Stomach smooth muscle (tissue), 2 donors: ENCODE results near the gene ESYT3.

ENCODE experiments used
- H3K27ac ChIP-seq: one replicate; pipeline ENCODE4 v1.7.0; 2013; ENCODE audit warnings: mild to moderate bottlenecking, low read length, inconsistent platforms
- H3K27me3 ChIP-seq, 2 donors: one replicate each; pipeline ENCODE4 v1.7.0; 2013; ENCODE audit warnings: low read length in 2 of 2; ENCODE audit not compliant: insufficient read depth in 2 of 2, control insufficient read depth in 1 of 2
- H3K36me3 ChIP-seq, 2 donors: one replicate each; pipeline ENCODE4 v1.7.0; 2013; ENCODE audit warnings: low read length in 2 of 2; ENCODE audit not compliant: control insufficient read depth in 2 of 2, insufficient read depth in 2 of 2
- H3K4me1 ChIP-seq: one replicate; pipeline ENCODE4 v1.7.0; 2013; ENCODE audit warnings: low read length; ENCODE audit not compliant: control insufficient read depth, insufficient read depth
- H3K4me3 ChIP-seq, 2 donors: one replicate each; pipeline ENCODE4 v1.7.0; 2013; ENCODE audit warnings: low read length in 2 of 2
- H3K9ac ChIP-seq, 2 donors: one replicate each; pipeline ENCODE4 v1.7.0; 2013; ENCODE audit warnings: low read length in 2 of 2, mild to moderate bottlenecking in 1 of 2
- H3K9me3 ChIP-seq, 2 donors: one replicate each; pipeline ENCODE4 v1.7.0; 2013; ENCODE audit warnings: low read length in 2 of 2; ENCODE audit not compliant: control insufficient read depth in 2 of 2
- donor health status: healthy.
- donor health status: Pancreatic carcinoma.

The ESYT3 gene

DNA sequence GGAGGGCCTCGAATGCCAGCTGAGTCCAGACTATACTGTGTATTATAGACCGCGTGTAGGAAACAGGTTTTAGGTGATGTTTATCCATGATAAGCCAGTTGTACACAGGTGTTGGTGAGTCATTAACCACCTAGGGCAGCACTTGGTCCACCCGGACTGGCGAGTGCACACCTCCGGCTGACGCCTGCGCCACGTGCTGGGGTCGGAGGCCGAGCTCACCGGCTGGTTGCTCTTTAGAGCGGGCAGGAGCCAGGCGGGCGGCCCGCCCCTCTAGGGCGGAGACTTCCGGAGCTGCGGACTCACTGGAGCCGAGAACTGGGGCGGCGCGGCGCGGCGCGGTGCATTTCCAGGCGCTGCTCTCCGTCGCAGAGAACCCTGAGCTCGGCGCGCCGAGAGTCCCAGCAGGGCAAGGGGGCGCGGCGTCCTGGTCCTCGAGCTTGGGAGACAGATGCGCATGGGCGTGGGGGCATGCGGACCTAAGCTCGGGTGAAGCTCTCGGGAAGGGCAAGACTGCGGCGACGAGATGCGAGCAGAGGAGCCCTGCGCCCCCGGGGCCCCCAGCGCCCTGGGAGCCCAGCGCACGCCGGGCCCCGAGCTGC lies at the start of gene ESYT3:
ESYT3 (plus strand) TSS at position 341 of the 599 bp plus-strand sequence; CDS start at position 524, 183 bp downstream.
- Histone ChIP-seq H3K4me1 (peaks cover 17% of the 10 kb centered on the region), H3K36me3 (no peaks in the 10 kb centered on the region), H3K27ac (peak within 1 kb of the TSS; percentile 37), H3K9ac (peak within 1 kb of the TSS; percentile 55 to 56), H3K9me3 (no peaks in the 10 kb centered on the region), H3K4me3 (peak within 1 kb of the TSS; percentile 75 to 80), H3K27me3 (peaks cover 0 to 4% of the 10 kb centered on the region in 2 donors)

DNA sequence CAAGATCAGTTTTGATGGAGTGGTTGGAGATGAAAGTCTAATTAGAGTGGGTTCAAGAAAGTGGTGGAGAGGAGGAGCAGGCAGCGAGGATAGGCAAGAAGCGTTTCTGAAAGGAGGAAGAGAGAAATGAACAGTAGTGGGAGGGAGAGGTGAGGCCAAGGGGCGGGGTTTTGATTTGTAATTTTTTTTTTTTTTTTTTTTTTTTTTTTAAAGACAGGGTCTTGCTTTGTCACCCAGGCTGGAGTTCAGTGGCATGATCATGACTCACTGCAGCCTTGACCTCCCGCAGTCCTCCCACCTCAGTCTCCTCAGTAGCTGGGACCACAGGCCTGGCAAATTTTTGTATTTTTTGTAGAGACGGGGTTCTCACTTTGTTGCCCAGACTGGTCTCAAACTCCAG lies 49.4 kb upstream of the ESYT3 start:
- H3K27ac ChIP-seq: no peak overlapping the region
- H3K4me1 ChIP-seq: peaks cover 29% of the 10 kb centered on the region

DNA sequence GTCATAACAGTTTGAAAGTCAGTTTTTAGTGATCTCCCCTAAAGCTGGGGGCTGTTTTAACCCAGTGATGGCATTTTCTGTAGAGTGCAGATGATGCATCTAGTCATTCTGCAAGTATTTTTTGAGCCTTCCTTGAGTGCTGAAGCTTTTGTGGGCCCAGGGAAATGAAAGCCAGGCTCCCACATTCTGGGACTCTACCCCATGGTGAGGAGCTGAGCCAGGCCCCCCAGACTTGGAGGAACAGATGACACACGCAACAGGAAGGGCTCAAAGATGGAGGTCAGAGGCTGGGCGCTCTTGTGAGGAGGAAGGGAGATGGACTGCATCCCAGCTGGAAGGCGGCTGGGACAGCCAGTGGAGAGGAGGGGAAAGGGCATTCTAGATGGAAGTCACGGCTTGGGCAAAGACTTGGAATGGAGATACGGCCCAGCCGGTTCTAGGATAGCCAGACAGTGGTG lies 45.2 kb upstream of the ESYT3 start:
- H3K4me1 ChIP-seq: peaks cover 12% of the 10 kb centered on the region
- H3K36me3 ChIP-seq: no peaks in the 10 kb centered on the region
- no peak overlapping the region for H3K27ac ChIP-seq
- no peak overlapping the region for H3K9ac ChIP-seq
- no peaks in the 10 kb centered on the region for H3K9me3 ChIP-seq
- no peak overlapping the region for H3K4me3 ChIP-seq
- no peaks in the 10 kb centered on the region for H3K27me3 ChIP-seq

More for the DNA sequence above, 49.4 kb upstream of the ESYT3 start:
- Histone ChIP-seq H3K4me3 (no peak overlapping the region), H3K36me3 (no peaks in the 10 kb centered on the region), H3K9ac (no peak overlapping the region), H3K9me3 (no peaks in the 10 kb centered on the region), H3K27me3 (no peaks in the 10 kb centered on the region)

DNA sequence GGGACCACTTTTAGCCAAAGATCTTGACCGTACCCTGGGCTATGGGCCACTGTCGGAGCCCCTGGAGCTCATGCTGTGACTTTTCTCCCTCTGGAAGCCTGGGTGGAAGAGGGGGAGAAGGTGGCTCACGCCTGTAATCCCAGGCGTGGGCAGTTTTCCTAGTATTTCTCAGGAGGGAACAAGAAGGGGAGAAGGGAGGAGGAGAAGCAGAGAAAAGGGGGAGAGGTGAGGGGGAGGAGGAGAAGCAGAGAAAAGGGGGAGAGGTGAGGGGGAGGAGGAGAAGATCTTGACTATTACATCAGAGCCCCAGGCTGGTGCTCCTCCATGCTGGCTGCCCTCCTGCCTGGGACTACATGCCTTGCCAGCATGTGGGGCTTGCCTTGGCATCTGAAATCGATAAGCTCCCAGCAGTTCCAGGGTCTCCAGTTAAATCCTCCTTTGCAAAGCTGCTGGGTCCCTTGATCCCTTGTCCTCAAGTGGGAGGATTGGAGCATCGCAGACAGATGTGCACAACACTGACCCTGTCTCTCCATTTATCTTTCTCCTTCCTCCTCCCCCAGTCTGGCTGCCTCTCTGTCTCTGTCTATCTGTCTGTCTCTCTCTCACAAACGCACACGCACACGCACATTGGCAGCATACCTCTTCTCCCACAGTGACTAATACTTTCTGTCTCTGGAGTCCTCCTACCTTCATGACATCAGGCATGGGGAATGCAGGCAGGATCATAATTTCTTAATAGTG lies 44.4 kb upstream of the ESYT3 start:
- H3K27me3 ChIP-seq: no peaks in the 10 kb centered on the region
- no peak overlapping the region for H3K4me3 ChIP-seq
- no peak overlapping the region for H3K9ac ChIP-seq
- H3K27ac ChIP-seq: no peak overlapping the region
- no peaks in the 10 kb centered on the region for H3K36me3 ChIP-seq
- H3K4me1 ChIP-seq: peaks cover 9% of the 10 kb centered on the region
- no peaks in the 10 kb centered on the region for H3K9me3 ChIP-seq

- Histone ChIP-seq H3K36me3 (no peaks in the 10 kb centered on the region), H3K4me3 (no peak overlapping the region), H3K27me3 (no peaks in the 10 kb centered on the region), H3K27ac (no peak overlapping the region), H3K4me1 (peaks cover 9% of the 10 kb centered on the region), H3K9me3 (no peaks in the 10 kb centered on the region), H3K9ac (no peak overlapping the region)
These were observed 43.9 kb upstream of the ESYT3 start for GRCh38 chr3:138390582-138390932.

DNA sequence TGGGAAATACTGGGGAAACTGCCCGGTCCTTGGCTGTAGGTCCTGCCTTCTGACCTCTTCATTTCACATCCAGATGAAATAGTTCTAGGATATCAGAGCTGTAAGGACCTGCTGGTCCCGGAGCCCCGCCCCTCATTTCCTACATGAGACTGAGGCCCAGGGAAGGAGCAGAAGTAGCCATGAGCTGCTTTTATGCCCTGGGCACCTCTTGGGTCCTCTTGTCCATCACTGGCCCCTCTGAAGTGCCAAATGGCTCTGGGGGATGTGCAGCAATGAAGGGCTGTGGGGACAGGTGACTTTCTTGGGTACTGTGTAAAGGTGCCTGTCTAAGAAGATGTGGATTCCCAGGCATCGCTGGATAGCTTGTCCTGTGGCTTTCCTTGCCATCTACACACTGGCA lies 40.3 kb upstream of the ESYT3 start:
- peaks cover 9% of the 10 kb centered on the region for H3K4me1 ChIP-seq
- no peaks in the 10 kb centered on the region for H3K27me3 ChIP-seq
- peaks cover 5 to 11% of the 10 kb centered on the region in 2 donors for H3K36me3 ChIP-seq
- H3K4me3 ChIP-seq: no peak overlapping the region
- H3K9me3 ChIP-seq: no peaks in the 10 kb centered on the region
- no peak overlapping the region for H3K27ac ChIP-seq
- H3K9ac ChIP-seq: no peak overlapping the region

DNA sequence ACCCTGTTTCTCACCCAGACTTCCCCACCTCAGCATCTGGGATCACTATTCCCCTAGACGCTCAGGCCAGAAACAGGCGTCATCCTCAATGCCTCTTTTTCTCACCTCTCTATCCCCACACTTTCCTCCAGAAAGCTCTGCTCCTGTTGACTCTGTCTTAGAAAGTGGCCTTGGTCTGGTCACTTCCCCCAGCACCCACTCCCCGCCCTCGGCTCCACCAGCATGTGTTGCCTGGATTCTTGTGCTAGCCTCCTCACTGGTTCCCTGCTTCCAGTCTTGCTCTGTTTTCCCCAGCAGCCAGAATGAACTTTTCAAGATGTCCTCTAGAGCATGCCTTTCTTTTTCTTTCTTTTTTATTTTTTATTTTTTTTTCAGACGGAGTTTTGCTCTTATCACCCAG lies 39.7 kb upstream of the ESYT3 start:
- Histone ChIP-seq H3K4me1 (peaks cover 8% of the 10 kb centered on the region), H3K9ac (no peak overlapping the region), H3K27ac (no peak overlapping the region), H3K9me3 (no peaks in the 10 kb centered on the region), H3K4me3 (no peak overlapping the region), H3K27me3 (no peaks in the 10 kb centered on the region), H3K36me3 (peaks cover 7 to 11% of the 10 kb centered on the region in 2 donors)

GRCh38 chr3:138395865-138396751 lies 38.3 kb upstream of the ESYT3 start:
- Histone ChIP-seq H3K9me3 (no peaks in the 10 kb centered on the region), H3K4me3 (no peak overlapping the region), H3K27me3 (no peaks in the 10 kb centered on the region), H3K4me1 (no peaks in the 10 kb centered on the region), H3K36me3 (peaks cover 17 to 19% of the 10 kb centered on the region in 2 donors), H3K9ac (no peak overlapping the region), H3K27ac (no peak overlapping the region)

- no peaks in the 10 kb centered on the region for H3K4me1 ChIP-seq
- no peak overlapping the region for H3K4me3 ChIP-seq
- H3K36me3 ChIP-seq: peaks cover 19 to 23% of the 10 kb centered on the region in 2 donors
- H3K27me3 ChIP-seq: no peaks in the 10 kb centered on the region
- H3K9ac ChIP-seq: no peak overlapping the region
- H3K9me3 ChIP-seq: no peaks in the 10 kb centered on the region
- H3K27ac ChIP-seq: no peak overlapping the region
These were observed 37.5 kb upstream of the ESYT3 start for GRCh38 chr3:138396752-138397410.

GRCh38 chr3:138397983-138398382 lies 36.4 kb upstream of the ESYT3 start:
- H3K4me1 ChIP-seq: no peaks in the 10 kb centered on the region

More at GRCh38 chr3:138397983-138398382, 36.4 kb upstream of the ESYT3 start:
- H3K27ac ChIP-seq: no peak overlapping the region
- no peak overlapping the region for H3K4me3 ChIP-seq
- no peaks in the 10 kb centered on the region for H3K9me3 ChIP-seq
- H3K36me3 ChIP-seq: peaks cover 23 to 27% of the 10 kb centered on the region in 2 donors
- H3K27me3 ChIP-seq: no peaks in the 10 kb centered on the region
- H3K9ac ChIP-seq: no peak overlapping the region
